OCI-LY3 (cell line): ENCODE results near the gene CHSY3.

Source experiments
- CTCF ChIP-seq: fragments of 200-600, 300-600 bp; sonication (generic); IDR thresholded peaks from 2 replicates; pipeline ENCODE4 v1.5.1; 2014; ENCODE audit warnings: antibody characterized with exemption, low read length, low read depth
- EZH2phosphoT487 ChIP-seq: fragments of 200-600 bp; shearing (Covaris generic); IDR thresholded peaks from 2 replicates; pipeline ENCODE4 v1.6.1; 2018; ENCODE audit warnings: antibody characterized with exemption, mixed run types, low read depth

- TF ChIP-seq CTCF (no peak), EZH2phosphoT487 (no peak)
These were observed 58.2 kb downstream of the CHSY3 start for GRCh38 chr5:129962506-129962905.
